Activated effector memory CD4-positive, alpha-beta T cell treated with Interleukin-2 at 50 U/mL for 16 hours (primary cell): ENCODE results near the gene TSGA10IP.

Experiments used
- DNase-seq: peaks from one replicate; pipeline ENCODE4 v3.0.0-alpha.2; 2020

TSGA10IP gene

GRCh38 chr11:66008468-66009101, 63.3 kb downstream of the TSGA10IP start:
- DNase-seq, result no peak
